GM21360 (cell line): Measurements from ENCODE around the gene PRKAR2A.
"Not testable (repeated sequence)": the region's sequence is repeated elsewhere in the genome, so short reads cannot be mapped to it uniquely, and the experiment has no call there.

Source experiments
- ATAC-seq: cut with Tn5 transposase; IDR thresholded peaks from one replicate; pipeline ENCODE4 v1.9.1; 2021; ENCODE audit warnings: mild to moderate bottlenecking, moderate library complexity; ENCODE audit not compliant: unreplicated experiment

Gene PRKAR2A

GRCh38 chr3:48837163-48837562, 10.5 kb downstream of the PRKAR2A start:
- no peak for ATAC-seq

- no peak for ATAC-seq
Measured at GRCh38 chr3:48835650-48836366, 11.9 kb downstream of the PRKAR2A start.

- no peak for ATAC-seq
Measured at GRCh38 chr3:48832684-48833083, 15.0 kb downstream of the PRKAR2A start.

- ATAC-seq: no peak
Measured at GRCh38 chr3:48830715-48831114, 17.0 kb downstream of the PRKAR2A start.

GRCh38 chr3:48829525-48829924, 18.1 kb downstream of the PRKAR2A start:
- not testable (repeated sequence) for ATAC-seq

GRCh38 chr3:48827874-48828273, 19.8 kb downstream of the PRKAR2A start:
- ATAC-seq: not testable (repeated sequence)

GRCh38 chr3:48826451-48826850, 21.2 kb downstream of the PRKAR2A start:
- no peak for ATAC-seq

GRCh38 chr3:48820612-48821324, 26.9 kb downstream of the PRKAR2A start:
- ATAC-seq: no peak

- no peak for ATAC-seq
Measured at GRCh38 chr3:48819234-48820221, 28.1 kb downstream of the PRKAR2A start.

GRCh38 chr3:48811524-48811923, 36.1 kb downstream of the PRKAR2A start:
- ATAC-seq: no peak

- ATAC-seq: no peak
Measured at GRCh38 chr3:48804930-48805329, 42.7 kb downstream of the PRKAR2A start.

- ATAC-seq: not testable (repeated sequence)
Measured at GRCh38 chr3:48800831-48801230, 46.8 kb downstream of the PRKAR2A start.

- no peak for ATAC-seq
Measured at GRCh38 chr3:48798998-48799397, 48.7 kb downstream of the PRKAR2A start.

GRCh38 chr3:48797626-48798025, 50.0 kb downstream of the PRKAR2A start:
- ATAC-seq: no peak

GRCh38 chr3:48795997-48796732, 51.5 kb downstream of the PRKAR2A start:
- no peak for ATAC-seq

GRCh38 chr3:48793484-48793883, 54.2 kb downstream of the PRKAR2A start:
- not testable (repeated sequence) for ATAC-seq

GRCh38 chr3:48789665-48790064, 58.0 kb downstream of the PRKAR2A start:
- no peak for ATAC-seq

GRCh38 chr3:48788544-48789162, 59.0 kb downstream of the PRKAR2A start:
- ATAC-seq: no peak

GRCh38 chr3:48784426-48785120, 63.1 kb downstream of the PRKAR2A start:
- no peak for ATAC-seq
